GM15510 (cell line): ENCODE measurements around the gene PADI1.

Experiments used
- POLR2A ChIP-seq: IDR thresholded peaks from 3 replicates; pipeline ENCODE4 v1.6.1; 2011; ENCODE audit warnings: borderline replicate concordance; ENCODE audit not compliant: insufficient read length; ENCODE audit errors: extremely low read depth

The PADI1 gene

DNA sequence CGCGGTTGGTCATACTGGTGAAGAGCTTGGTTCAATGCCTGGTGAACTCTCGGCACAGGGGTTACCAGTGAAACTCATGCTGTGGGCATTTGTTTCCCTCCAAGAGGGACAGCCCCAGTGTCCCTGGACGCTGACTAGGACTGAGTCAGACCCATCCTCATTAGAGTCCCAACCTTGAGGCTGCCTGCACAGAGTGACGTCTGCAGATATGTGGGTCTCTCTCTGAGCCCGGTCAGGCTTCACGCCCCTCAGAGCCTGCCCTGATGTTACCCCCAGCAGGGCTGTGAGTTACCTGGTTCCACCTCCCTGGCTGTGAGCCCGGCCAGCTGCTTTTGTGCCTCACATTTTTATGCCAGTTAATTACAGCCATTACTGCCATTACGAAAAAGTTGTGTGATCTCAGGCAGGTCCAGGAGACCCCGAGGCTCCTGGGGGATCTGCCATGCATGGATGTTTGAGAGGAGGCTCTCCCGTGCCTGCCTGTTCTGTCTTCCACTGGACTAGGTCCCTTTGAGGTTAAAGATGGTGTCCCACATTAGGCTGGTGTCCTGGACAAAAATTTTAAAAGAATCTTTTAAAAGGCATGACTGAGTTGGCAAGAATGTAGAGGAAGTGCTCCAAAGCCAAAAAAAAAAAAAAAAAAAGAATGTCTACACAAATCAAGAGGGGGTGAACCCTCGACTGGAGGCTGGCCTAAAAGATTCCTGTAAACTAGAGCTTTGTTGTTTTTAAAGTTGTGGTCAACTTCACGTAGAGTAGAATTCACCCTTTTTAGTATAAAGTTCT is 36.6 kb upstream of the PADI1 start:
- TF ChIP-seq POLR2A = no peak

DNA sequence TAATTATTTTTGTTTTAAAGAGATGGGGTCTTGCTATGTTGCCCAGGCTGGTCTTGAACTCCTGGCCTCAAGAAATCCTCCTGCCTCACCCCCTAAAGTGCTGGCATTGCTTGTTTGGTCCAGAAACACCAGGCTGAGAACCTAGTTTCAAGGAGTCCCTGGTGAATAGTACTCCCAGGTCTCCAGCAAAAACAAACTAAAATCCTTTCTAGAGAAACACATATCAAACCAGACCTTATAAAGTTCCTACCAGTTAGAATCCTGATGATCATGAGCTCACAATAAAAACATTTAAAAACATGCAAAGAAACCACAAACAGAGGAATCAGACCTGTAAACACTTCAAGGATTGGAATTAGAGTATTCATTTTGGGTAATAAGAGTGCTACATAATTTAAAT is 34.4 kb upstream of the PADI1 start:
- TF ChIP-seq POLR2A = no peak

DNA sequence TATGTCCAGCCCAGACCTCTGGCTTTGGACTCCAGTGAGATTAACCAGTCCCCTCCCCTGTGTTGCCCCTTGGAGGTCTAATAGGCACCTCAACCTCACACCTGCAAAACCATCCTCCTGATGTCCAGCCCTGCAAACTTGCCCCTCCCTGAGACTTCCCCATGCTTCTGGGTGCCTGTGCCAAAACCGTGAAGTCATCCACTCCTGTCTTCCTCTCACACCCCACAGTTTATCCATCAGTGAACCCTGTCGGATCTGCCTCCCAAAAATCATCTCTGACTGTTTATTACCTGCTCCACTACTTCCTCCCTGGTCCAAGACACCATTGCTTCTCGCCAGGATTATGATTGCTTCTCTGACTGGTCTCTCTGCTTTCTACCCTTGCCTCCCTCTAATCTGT is 31.7 kb upstream of the PADI1 start:
- TF ChIP-seq POLR2A = no peak

DNA sequence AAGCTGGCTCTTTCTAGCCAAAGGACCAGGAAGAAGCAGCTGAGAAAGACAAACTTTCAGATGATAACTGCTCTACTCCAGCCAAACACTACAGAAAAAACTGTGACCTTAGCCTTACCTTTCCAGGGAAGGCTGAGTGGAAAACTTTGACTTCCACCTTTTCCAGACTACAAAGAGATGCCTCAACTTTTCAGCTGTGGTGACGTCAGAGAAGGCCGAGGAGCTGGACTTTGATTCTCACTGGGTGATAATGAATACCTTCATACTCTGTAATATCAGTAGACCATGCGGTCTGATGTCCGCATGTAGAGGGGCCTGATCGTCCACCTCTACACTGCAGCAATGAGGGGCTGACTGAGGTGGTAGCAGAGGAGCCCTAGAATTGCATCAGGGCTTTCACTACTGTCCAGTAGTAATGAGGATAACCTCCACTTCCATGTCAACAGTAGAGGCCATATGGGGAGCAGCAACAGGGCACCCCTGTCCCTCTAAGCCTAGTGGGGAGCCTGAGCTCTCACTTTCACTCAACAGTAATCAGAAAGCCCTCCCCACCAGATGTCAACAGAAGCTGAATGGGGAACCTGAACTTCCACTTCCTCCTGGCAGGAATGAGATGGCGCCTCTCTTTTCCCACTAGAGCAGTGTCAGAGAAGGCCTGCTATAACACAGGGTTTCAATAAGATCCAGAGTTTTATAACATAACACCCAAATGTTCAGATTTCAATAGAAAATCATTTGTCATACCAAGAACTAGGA is 28.4 kb upstream of the PADI1 start:
- no peak for TF ChIP-seq POLR2A

DNA sequence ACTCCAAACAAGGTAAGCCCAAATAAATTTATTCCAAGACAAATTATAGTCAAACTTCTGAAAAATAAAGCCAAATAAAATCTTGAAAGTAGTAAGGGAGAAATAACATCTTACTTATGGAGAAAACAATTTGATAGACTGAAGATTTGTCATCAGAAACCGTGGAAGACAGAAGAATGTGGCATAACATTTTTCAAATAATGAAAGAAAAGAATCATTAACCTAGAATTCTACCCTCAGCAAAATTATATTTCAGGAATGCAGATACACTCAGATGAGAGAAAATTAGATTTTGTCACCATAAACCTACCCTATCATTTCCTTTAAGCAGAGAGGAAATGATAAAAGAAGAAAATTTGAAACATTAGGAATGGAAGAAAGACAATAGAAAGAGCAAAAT is 27.3 kb upstream of the PADI1 start:
- no peak for TF ChIP-seq POLR2A

DNA sequence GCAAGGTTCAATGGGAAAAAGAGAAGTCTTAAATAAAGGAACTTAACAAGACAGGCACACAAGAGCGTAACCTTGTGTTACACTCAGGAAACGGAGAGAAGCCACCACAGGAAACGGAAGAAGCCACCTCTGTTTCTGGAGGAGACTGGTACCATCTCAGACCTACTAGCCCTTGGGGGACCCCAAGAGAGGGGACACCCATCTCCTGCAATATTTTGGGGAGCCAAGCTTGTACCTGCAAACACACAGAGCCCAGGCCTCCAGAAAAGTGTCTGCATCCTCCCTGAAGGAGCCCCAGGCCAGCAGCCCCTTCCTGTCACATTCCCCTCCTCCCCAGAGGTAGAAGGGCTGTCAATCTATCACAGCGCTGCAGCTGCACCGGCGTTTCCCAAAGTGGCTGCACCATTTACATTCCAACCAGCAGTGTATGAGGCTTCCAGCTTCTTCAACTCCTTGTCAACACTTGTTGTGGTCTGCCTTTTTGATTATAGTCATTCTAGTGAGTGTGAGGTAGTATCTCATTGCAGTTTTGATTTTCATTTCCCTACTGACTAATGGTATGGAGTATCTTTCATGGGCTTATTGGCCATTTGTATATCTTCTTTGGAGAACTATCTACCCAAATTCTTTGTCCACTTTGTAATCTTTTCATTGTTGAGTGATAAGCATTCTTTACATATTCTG is 23.0 kb upstream of the PADI1 start:
- no peak for TF ChIP-seq POLR2A

DNA sequence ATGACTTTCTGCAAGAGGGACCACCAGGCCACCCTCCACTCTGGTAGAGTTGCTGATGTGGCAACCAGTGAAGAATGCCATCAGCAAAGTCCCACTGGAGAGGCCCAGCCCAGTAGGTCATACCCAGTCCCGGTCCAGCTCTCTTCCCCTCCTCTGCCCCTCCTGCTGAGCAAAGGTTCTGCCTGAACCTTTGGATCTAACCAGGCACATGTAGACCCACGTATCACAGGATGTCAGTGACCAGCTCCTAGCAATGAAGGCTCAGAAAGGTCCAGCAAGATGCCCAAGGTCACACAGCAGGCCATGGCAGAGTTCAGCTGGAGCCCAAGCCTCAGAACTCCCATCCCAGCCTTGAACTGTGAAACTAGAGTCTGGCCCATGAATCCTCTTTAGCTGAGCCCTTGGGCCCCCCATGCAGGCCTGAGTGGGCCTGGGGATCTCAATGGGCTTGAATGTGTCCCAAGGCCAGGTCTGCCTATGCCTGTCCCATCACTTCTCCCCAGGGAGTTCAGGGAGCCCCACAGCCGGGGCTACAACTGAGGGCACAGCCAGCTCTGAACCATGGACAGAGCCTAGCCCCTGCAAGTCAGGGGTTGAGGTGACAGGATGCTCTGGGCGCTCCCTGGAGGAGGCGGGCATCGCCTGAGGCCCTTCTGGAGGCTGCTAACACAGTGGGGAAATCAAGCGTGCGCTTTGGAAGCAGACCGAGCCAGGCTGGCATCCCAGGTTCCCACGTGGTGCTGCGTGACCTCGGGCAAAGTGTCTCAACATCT is 21.4 kb upstream of the PADI1 start:
- TF ChIP-seq POLR2A = no peak

DNA sequence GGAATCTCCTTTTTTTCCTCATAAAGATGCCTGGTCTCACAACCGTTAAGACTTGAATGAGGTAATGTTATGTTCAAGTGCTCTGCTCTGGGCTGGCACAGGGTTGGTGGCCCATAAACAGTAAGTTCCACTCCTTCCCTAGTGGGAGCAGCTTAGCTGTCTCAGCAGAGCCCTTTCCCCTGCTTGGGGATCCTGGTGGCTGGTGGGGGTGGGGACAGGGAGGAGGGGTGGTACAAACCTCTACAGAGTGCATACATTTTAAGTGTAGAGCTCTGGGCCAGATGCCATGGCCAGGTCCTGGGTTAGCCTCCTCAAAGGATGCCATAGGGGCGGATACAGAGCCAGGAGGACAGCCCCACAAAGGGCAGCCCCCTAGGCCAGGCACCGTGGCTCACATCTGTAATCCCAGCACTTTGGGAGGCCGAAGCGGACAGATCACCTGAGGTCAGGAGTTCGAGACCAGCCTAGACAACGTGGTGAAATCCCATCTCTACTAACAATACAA is 20.7 kb upstream of the PADI1 start:
- no peak for TF ChIP-seq POLR2A

DNA sequence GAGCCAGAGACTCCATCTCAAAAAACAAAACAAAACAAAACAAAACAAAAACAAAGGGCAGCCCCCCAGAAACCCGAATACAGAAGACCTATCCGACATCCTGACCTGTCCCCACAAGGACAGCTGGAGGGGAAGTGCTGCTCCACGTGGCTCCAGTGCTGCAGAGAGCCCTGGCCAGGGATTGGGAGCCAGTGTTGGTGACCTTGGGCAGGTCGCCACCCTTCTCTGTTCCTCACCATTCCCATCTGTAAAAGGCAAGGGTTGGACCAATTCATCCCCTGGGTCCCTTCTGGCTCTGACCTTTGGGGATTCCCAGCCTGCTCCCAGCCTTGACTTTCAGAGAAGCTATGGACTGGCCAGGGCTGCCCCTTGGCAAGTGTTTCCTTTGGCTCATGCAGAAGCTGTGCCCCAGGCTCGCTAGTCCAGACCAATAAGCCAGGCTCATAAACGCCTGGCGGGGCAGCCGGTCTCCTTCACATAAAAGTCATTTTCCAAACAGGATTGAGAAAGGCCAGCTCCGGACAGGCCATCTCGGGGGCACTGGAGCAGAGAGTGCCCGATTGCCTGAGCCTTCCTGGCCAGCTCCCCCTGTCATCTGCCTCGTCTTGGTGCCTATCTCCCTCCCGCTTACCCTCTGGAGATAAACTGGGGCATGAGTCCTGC is 20.0 kb upstream of the PADI1 start:
- no peak for TF ChIP-seq POLR2A

DNA sequence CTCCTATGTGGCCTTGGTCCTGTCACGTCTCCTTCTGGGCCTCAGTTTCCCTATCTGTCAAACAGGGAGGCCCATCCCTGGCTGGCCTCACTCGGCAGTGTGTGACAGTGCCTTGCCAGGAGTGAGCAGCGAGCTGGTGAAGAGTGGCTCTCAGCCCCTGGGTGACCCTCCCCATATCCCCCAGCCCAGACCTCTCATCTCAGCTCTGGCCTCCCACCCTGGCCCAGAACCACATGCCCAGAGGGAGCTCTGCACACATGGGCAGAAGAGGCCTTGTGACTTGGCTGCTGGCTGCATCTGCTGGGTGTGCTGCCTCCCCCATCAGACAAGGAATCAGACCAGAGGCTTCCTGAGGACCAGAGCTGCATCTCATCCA is 19.5 kb upstream of the PADI1 start:
- TF ChIP-seq POLR2A = no peak

DNA sequence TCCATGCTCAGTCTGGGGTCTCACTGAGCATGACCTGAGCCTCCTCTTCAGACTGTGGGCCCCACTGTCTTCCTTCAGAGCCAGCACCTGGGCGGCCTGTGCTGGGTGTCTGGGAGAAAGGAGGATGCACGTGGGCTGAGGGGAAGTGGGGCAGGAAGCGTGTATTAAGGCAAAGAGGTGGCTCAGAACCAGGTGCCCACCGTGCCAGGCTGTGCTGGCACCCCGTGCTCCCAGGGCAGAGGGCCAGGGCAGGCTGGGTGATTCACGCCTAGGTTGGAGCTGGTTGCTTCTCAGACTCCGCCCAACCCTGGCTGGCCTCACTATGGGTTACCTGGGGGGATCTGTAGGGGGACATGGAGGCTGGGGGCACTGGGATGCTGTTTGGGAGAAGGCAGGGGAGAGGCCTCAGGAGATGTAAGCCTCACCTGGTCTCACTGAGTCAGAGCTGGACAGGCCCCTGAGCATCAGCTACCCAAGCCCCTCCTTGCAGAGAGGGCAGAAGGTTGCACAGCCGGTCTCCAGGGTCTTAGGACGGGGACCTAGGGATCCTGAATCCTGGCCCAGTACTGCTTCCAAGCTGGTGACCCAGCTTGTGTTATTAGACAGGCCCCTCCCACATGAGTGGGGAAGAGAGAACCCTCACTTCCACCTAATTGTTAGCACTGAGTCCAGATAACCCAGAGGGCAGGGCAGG is 18.6 kb upstream of the PADI1 start:
- TF ChIP-seq POLR2A = no peak

DNA sequence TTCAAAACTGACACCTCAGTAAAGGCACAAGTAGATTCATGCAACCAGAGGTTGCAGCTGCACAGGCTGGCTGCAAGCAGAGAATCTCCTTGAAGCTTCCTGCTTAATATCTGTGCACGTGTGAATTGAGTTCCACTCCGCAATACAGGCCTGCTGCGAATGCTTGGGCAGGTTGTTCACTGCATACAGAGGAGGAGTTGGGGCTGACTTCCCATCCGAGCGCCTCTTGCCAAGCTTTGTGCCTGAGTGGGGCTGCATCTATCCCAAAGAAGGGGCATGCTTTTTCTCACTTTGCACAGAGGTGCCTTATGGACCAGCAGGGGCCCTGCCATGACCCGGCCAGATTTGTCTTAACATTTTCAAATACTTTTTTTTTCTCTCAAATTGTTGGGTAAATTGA is 17.9 kb upstream of the PADI1 start:
- TF ChIP-seq POLR2A = no peak

DNA sequence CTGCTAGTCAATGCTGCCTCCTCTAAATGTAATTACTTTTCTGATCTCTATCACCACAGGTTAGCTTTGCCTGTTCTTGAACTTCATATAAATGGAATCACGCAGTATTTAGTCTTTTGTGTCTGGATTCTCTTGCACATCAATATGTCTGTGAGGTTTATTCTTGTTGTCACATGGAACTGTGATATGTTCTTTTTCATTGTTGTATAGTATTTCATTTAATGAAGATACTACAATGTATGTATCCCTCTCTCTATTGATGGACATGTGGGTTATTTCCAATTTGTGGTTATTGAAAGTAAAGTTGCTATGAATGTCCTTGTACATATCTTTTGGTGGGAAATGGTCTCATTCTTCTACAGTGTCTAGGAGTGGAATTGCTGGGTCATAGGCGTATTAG is 16.7 kb upstream of the PADI1 start:
- no peak for TF ChIP-seq POLR2A

DNA sequence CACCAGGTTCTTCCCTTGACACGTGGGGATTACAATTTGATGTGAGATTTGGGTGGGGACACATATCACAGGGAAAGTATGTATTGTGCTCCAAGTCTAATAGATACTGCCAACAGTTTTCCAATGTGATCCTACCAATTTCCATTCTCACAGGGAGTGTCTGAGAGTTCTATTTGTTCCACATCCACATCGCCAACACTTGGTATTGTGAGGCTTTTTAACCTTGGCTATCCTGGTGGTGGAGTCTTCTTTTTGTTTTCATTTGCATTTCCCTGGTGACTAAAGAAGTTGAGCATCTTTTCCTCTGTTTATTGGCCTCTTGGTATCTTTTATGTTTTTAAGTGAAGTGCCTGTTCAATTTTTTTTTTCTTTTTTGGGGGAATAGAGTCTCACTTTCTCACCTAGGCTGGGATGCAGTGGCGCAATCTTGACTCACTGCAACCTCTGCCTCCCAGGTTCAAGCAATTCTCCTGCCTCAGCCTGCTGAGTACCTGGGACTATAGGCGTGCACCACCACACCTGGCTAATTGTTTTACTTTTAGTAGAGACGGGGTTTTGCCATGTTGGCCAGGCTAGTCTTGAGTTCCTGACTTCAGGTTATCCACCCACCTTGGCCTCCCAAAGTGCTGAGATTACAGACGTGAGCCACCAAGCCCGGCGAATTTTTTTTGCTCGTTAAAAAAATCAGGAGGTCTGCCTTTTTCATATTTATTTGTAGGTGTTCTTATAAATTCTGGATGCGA is 15.9 kb upstream of the PADI1 start:
- no peak for TF ChIP-seq POLR2A

DNA sequence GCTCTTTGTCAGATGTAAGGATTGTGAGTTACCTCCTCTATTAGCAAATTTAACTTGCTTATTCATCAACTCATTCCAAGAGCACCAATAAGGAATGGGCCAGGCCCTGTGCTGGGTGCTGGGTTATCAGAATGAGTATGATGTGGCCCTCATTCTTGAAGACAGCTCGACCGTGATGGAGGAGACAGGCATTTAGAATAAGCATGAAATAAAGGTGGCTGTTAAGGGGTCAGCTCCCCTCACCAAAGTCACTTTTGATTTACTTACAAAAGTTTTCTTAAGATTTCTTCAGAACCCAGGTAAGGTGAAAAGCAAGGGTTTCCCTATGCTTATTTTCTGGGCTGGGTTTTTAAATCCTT is 15.3 kb upstream of the PADI1 start:
- TF ChIP-seq POLR2A = no peak
